PC-3 (cell line): ENCODE data around the gene GTPBP8.
A peak's percentile ranks its signal among the peaks of the same experiment; 100 is the strongest.

ENCODE experiments used
- CTCF ChIP-seq: fragments of 300-600 bp; sonication (generic); conservative IDR thresholded peaks from 2 replicates; pipeline ENCODE4 v1.5.1; 2017; ENCODE audit warnings: antibody characterized with exemption, low read depth, mild to moderate bottlenecking, low read length
- EZH2 ChIP-seq: fragments of 300-600 bp; sonication (generic); IDR thresholded peaks from one replicate; pipeline ENCODE4 v1.6.1; 2017; ENCODE audit warnings: antibody characterized with exemption, mild to moderate bottlenecking, low read length; ENCODE audit not compliant: unreplicated experiment
- EZH2phosphoT487 ChIP-seq: fragments of 300-600 bp; sonication (generic); IDR thresholded peaks from 2 replicates; pipeline ENCODE4 v1.6.1; 2018; ENCODE audit warnings: mild to moderate bottlenecking, antibody characterized with exemption, low read length, borderline replicate concordance

- TF ChIP-seq CTCF: peak; percentile 90
- TF ChIP-seq EZH2phosphoT487: no peak
- no peak for TF ChIP-seq EZH2
Observed at GRCh38 chr3:113035387-113035982, 44.7 kb downstream of the GTPBP8 start.
